22Rv1 (cell line): Measurements from ENCODE around the gene KLC1.

Experiments used
- CTCF ChIP-seq: fragments of 450-650 bp; IDR thresholded peaks from 2 replicates; pipeline ENCODE4 v1.5.1; 2017; ENCODE audit warnings: mild to moderate bottlenecking
- ZFX ChIP-seq: fragments of 450-650 bp; IDR thresholded peaks from 2 replicates; pipeline ENCODE4 v1.6.1; 2017; ENCODE audit warnings: antibody characterized with exemption, borderline replicate concordance

GRCh38 chr14:103662591-103662990 is 33.6 kb downstream of the KLC1 start:
- TF ChIP-seq CTCF (no peak), ZFX (no peak)
